GM04503 (cell line): Measurements from ENCODE around the gene ARL2.
"Not testable (repeated sequence)": the region's sequence is repeated elsewhere in the genome, so short reads cannot be mapped to it uniquely, and the experiment has no call there.

Source experiments
- DNase-seq: peaks from one replicate; pipeline ENCODE4 v3.0.0-alpha.2; 2012; ENCODE audit warnings: low read depth

ARL2 gene

DNA sequence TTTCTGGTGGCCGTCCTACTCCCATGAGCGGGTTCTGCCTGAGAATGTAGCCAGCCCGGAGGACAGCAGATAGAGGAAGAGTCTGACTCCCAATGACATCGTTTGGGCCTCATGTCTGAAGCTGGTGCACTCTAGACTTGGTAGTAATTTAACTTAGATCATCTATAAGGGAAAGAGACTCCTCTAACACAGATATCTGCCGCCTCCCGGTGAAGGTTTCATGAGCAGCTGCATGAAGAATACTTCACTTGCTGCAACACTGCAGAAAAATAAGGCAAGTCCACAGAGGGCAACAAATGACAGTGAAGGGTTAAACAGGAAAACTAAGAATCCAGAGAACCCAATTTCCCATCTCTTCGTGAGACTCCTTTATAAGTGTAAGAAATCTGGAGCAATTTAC is 5.9 kb upstream of the ARL2 start:
- no peak for DNase-seq

DNA sequence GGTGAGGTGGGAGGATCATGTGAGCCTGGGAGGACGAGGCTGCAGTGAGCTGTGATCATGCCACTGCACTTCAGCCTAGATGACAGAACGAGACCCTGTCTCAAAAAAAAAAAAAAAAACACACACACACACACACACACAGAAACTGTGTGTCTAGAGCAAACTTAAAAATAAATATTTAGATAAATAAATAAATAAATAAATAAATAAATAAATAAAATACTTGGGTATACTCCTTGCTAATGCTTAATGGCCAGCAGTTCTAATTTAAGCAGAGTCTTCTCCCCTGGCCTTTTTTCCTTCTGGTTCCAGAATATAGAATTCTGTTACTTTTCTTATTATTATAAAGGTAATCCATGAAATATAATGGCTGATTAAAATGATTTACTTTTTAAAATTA is 5.1 kb upstream of the ARL2 start:
- DNase-seq: no peak

GRCh38 chr11:65013130-65013887 is 651 bp upstream of the ARL2 start:
- no peak for DNase-seq

DNA sequence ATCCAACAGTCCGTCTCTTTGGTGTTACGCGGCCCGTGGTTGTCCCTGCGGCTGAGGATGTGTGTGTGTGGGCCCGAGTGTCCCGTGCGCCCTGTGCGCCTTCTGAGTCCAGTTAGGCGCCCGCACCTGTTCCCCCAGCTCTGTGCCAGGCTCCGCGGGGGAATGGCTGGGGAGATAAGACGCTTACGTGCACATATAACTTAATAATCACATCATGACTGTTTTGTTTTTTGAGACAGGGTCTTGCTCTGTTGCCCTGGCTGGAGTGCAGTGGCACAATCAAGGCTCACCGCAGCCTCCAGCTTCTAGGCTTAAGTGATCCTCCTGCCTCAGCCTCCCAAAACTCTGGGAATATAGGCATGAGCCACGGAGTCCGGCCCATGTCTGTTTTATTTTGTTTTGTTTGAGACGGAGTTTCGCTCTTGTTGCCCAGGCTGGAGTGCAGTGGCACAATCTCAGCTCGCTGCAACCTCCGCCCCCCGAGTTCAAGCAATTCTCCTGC is 817 bp downstream of the ARL2 start:
- no peak for DNase-seq

- DNase-seq: no peak
Observed at GRCh38 chr11:65016705-65017104, 2.7 kb downstream of the ARL2 start.

- DNase-seq: no peak
Observed at GRCh38 chr11:65017937-65018336, 4.0 kb downstream of the ARL2 start.

DNA sequence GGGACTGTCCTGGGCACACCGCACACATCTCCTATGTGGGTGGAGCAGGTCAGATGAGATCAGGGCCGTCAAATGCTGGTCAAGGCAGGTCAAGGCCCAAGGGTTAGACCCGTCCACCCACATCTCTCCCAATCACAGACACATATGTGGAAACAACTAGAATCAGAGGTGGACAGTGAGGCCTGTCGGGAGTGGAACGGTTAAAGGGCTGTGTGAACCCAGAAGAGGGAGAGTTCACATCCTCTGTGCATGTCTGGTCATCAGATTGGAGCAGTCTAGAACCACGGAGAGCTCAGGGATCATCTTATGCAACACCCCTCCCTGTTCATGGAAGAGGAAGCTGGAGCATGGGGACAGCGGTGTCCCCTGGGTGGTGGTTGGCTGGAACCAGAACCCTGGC is 5.9 kb downstream of the ARL2 start:
- DNase-seq: no peak

GRCh38 chr11:65021003-65021402 is 7.0 kb downstream of the ARL2 start:
- no peak for DNase-seq

GRCh38 chr11:65021509-65021908 is 7.5 kb downstream of the ARL2 start:
- DNase-seq: no peak

DNA sequence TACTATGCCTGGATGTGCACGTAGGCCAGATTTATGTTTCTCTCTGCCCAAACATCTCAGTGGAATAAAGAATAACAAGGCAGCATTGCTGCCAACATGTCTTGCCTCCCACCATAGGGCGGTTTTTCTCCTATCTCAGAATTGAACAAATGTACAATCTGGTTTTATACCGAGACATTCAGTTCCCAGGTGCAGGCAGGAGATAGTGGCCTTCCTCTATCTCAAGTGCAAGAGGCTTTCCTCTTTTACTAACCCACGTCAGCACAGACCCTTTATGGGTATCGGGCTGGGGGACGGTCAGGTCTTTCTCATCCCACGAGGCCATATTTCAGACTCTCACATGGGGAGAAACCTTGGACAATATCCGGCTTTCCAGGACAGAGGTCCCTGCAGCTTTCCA is 9.5 kb downstream of the ARL2 start:
- DNase-seq: not testable (repeated sequence)

- DNase-seq: no peak
Observed at GRCh38 chr11:65026810-65027209, 12.8 kb downstream of the ARL2 start.

- peak; percentile 84 for DNase-seq
Observed at GRCh38 chr11:65027213-65028067, 13.5 kb downstream of the ARL2 start, which contains the start of gene SNX15. SNX15 (plus strand) TSS chr11:65027439; CDS start chr11:65027538, 99 bp downstream.

DNA sequence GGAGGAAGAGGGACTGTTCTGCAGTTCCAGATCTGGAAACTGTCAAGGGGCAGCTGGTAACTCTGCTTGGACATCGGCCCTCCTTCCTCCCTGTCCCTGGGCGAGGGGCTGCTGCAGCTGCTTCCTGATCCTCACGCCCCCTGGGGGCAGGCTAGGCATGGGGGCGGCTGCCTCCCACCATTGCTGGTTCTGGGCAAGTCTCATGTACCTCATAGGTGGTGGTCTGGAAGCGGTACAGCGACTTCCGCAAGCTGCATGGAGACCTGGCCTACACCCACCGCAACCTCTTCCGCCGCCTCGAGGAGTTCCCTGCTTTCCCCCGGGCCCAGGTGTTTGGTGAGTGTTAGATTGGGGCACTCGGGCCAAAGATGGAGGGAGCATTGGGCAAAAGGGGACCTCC is 18.3 kb downstream of the ARL2 start:
- no peak for DNase-seq

DNA sequence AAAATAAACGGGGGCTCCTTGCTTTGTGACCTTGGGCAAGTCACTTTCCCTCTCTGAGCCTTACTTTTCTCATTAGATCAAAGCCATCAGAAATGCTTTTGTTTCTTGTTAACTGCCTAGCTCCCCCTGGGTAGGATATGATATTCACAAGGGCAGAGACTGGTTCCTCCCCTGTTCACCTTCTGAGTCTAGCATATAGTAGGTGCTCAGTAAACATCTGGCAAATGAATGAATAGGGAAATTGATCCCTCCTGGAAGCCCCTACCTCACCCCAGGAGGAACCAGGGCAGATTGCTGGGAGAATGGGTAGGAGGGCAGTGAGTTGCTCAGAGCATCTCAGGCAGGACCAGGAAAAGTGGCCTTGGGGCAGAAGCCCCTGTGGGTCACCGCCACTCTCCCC is 20.5 kb downstream of the ARL2 start:
- no peak for DNase-seq

GRCh38 chr11:65035579-65035978 is 21.6 kb downstream of the ARL2 start:
- no peak for DNase-seq

GRCh38 chr11:65036931-65037330 is 23.0 kb downstream of the ARL2 start:
- DNase-seq: no peak

DNA sequence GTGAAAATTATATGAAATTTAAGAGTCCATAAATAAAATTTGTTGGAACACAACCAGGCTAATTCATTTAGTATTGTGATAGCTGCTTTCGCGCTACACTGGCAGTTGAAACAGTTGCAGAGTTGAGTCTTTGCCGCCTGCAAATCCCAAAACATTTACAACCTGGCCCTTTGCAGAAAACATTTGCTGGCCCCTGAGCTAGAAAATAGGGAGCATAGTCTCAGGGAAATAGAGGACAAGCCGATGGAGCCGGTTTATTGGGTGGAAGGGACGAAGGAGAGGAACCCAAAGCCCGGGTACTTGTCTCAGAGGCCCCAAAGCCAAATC is 26.5 kb downstream of the ARL2 start:
- DNase-seq: no peak

DNA sequence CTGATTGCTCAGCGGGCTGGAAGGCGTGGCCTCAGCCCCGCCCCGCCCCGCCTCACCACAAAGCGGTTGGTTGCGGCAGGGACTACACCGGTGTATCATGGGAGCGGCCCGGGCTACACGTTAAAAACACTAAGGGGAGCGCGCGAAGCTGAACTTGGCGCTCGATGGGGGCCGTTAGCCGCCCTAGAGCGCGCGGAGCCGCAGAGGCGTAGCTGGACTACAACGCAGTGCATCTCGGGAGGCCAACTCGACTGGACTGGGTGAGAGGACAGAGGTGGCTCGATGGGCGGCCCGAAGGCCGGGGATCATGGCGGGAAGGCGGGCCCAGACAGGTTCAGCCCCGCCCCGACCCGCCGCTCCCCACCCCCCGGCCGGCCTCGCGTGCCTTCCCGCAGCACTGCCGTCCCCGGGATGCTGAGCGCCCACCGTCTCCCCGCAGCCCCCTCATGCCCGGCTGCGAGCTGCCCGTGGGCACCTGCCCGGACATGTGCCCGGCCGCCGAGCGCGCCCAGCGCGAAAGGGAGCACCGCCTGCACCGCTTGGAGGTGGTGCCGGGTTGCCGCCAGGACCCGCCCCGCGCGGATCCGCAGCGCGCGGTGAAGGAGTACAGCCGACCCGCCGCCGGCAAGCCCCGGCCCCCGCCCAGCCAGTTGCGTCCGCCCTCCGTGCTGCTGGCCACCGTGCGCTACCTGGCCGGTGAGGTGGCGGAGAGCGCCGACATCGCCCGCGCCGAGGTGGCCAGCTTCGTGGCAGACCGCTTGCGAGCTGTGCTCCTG is 27.1 kb downstream of the ARL2 start, which contains the start of gene SAC3D1:
TSS of gene SAC3D1 (plus strand) at position 364 of the 776 bp plus-strand sequence. CDS start at position 447, 83 bp downstream.
- DNase-seq: peak; percentile 75

- no peak for DNase-seq
Observed at GRCh38 chr11:65042891-65043290, 28.9 kb downstream of the ARL2 start.

DNA sequence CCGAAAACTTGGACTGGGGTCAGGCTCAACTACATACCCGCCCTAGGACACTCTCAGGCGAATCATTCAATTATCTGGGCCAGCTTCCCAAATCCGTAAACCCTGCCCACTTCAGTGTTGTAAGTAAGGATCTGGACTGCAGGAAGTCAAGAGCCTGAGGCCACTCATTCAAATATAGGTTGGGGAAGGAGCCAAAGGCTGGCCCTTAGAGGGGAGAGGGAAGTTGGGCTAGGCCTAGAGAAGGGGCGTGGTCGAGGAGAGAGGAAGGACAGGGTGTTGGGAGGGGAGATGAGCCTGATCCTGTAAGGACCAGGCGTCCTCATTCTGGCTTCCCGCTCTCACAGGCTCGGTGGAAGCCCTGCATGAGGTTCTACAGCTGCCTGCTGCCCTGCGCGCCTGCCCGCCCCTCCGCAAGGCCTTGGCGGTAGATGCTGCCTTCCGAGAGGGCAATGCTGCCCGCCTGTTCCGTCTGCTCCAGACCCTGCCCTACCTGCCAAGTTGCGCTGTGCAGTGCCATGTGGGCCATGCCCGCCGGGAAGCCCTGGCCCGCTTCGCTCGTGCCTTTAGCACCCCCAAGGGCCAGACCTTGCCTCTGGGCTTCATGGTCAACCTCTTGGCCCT is 30.0 kb downstream of the ARL2 start:
- DNase-seq: peak; percentile 43

- DNase-seq: no peak
Observed at GRCh38 chr11:65045061-65045460, 31.1 kb downstream of the ARL2 start.

DNA sequence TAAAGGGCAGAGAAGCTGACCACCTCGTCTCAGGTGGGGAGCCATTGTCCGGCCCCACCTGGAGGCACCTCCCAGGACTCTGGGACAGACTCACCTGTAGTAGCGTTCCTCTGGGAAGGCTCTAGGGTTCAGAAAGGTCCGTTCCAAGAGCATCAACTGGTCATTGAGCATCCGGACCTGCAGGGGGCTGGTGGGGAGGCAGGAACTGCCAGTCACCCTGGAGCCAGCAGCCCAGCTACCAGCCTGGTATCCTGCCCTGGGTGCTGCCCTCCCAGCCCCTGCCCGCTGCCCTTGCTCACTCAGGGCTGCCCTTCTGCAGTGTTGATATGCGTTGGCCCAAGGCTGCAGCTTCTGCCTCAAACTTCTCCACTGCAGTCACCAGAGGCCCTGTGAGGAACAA is 31.8 kb downstream of the ARL2 start:
- no peak for DNase-seq
